Neural cell (in vitro differentiated cells): ENCODE results near the gene AFDN. TPM values are rescaled to one million over a fixed set of nuclear protein-coding genes. Genes with fewer than 3 reads are reported as not detected.

Experiments used
- H2AFZ ChIP-seq: fragments of 200-600, 300-800 bp; sonication (generic), shearing (Covaris generic); 2 replicates; pipeline ENCODE4 v1.6.0; 2014; ENCODE audit warnings: low read depth, mild to moderate bottlenecking, antibody characterized with exemption, low read length, moderate library complexity
- H3F3A ChIP-seq: fragments of 200-600 bp; shearing (Covaris generic); 2 replicates; pipeline ENCODE4 v1.6.1; 2016; ENCODE audit warnings: mild to moderate bottlenecking, moderate library complexity, mixed read lengths, antibody characterized with exemption, low read length; ENCODE audit not compliant: insufficient read depth, poor library complexity, severe bottlenecking
- H3K27ac ChIP-seq: fragments of 200-600, 300-800 bp; sonication (generic), shearing (Covaris generic); 2 replicates; pipeline ENCODE4 v1.5.1; 2014; ENCODE audit warnings: mild to moderate bottlenecking, low read length, moderate library complexity
- H3K27me3 ChIP-seq: fragments of 300-800, 200-600 bp; sonication (generic), shearing (Covaris generic); 2 replicates; pipeline ENCODE4 v1.6.0; 2014; ENCODE audit warnings: mild to moderate bottlenecking, low read depth, low read length, moderate library complexity; ENCODE audit not compliant: insufficient read depth
- H3K36me3 ChIP-seq: fragments of 300-800, 200-600 bp; sonication (generic), shearing (Covaris generic); 2 replicates; pipeline ENCODE4 v1.5.1; 2014; ENCODE audit warnings: mild to moderate bottlenecking, antibody characterized with exemption, low read length, moderate library complexity; ENCODE audit not compliant: insufficient read depth
- H3K4me2 ChIP-seq: fragments of 300-800, 200-600 bp; sonication (generic), shearing (Covaris generic); 2 replicates; pipeline ENCODE4 v1.6.0; 2014; ENCODE audit warnings: mild to moderate bottlenecking, low read length
- H3K4me3 ChIP-seq: fragments of 300-800, 200-600 bp; sonication (generic), shearing (Covaris generic); 2 replicates; pipeline ENCODE4 v1.5.1; 2014; ENCODE audit warnings: mild to moderate bottlenecking, low read length, moderate library complexity
- H3K79me2 ChIP-seq: fragments of 200-600 bp; shearing (Covaris generic); replicated peaks from 2 replicates; pipeline ENCODE4 v1.6.0; 2014; ENCODE audit warnings: mild to moderate bottlenecking, low read length, moderate library complexity; ENCODE audit not compliant: insufficient read depth
- H3K9ac ChIP-seq: fragments of 300-800, 200-600 bp; sonication (generic), shearing (Covaris generic); 2 replicates; pipeline ENCODE4 v1.6.1; 2016; ENCODE audit warnings: mild to moderate bottlenecking, low read length, mixed read lengths
- H3K9me2 ChIP-seq: fragments of 200-600 bp; shearing (Covaris generic); 2 replicates; pipeline ENCODE4 v1.6.1; 2016; ENCODE audit warnings: mild to moderate bottlenecking, low read length, mixed read lengths; ENCODE audit not compliant: insufficient read depth
- H3K9me3 ChIP-seq: fragments of 200-600, 300-800 bp; sonication (generic), shearing (Covaris generic); 2 replicates; pipeline ENCODE4 v1.6.1; 2016; ENCODE audit warnings: mild to moderate bottlenecking, mixed run types, low read length, moderate library complexity, mixed read lengths
- H4K20me1 ChIP-seq: fragments of 200-600 bp; shearing (Covaris generic); 2 replicates; pipeline ENCODE4 v1.6.1; 2016; ENCODE audit warnings: mild to moderate bottlenecking, mixed run types; ENCODE audit not compliant: insufficient read depth
- EP300 ChIP-seq: fragments of 450-650 bp; conservative IDR thresholded peaks from 2 replicates; pipeline ENCODE4 v1.6.1; 2014; ENCODE audit warnings: antibody characterized with exemption, mild to moderate bottlenecking, moderate library complexity; ENCODE audit not compliant: poor library complexity, severe bottlenecking
- EZH2 ChIP-seq: fragments of 200-600, 300-800 bp; shearing (Covaris generic), sonication (generic); IDR thresholded peaks from 2 replicates; pipeline ENCODE4 v1.6.1; 2014; ENCODE audit warnings: antibody characterized with exemption, low read length, borderline replicate concordance, mild to moderate bottlenecking; ENCODE audit not compliant: insufficient read depth, poor library complexity, severe bottlenecking
- MXI1 ChIP-seq: fragments of 450-650 bp; conservative IDR thresholded peaks from 2 replicates; pipeline ENCODE4 v1.6.1; 2014; ENCODE audit warnings: antibody characterized with exemption, mild to moderate bottlenecking; ENCODE audit not compliant: poor library complexity, severe bottlenecking
- POLR2AphosphoS5 ChIP-seq: IDR thresholded peaks from 2 replicates; pipeline ENCODE4 v1.6.1; 2012
- RAD21 ChIP-seq: fragments of 450-650 bp; conservative IDR thresholded peaks from 2 replicates; pipeline ENCODE4 v1.6.1; 2014; ENCODE audit warnings: antibody characterized with exemption, mild to moderate bottlenecking, moderate library complexity
- SMC3 ChIP-seq: fragments of 450-650 bp; conservative IDR thresholded peaks from 2 replicates; pipeline ENCODE4 v1.6.1; 2014; ENCODE audit warnings: antibody characterized with exemption, mild to moderate bottlenecking, moderate library complexity; ENCODE audit not compliant: poor library complexity
- TAF1 ChIP-seq: IDR thresholded peaks from 2 replicates; pipeline ENCODE4 v1.6.1; 2012; ENCODE audit warnings: low read depth
- polyA plus RNA-seq: library from polyadenylated mRNA; depleted of rRNA; stranded (reverse); fragments of >200 nt; gene quantifications from 2 replicates; pipeline ENCODE4 v1.2.3, GENCODE V29; 2014
- TF ChIP-seq, protein P1 (sequence below): fragments of 450-650 bp; IDR thresholded peaks from 2 replicates; pipeline ENCODE4 v1.5.1; 2014; ENCODE audit warnings: antibody characterized with exemption, mild to moderate bottlenecking, moderate library complexity; ENCODE audit not compliant: poor library complexity, severe bottlenecking
- TF ChIP-seq, protein P2 (sequence below): IDR thresholded peaks from 2 replicates; pipeline ENCODE4 v1.6.1; 2012; ENCODE audit warnings: borderline replicate concordance

Gene AFDN
- polyA plus RNA-seq, 1 donor from 2014 or later, result 193 TPM

GRCh38 chr6:167988154-167988495 is 161.4 kb downstream of the AFDN start (continued):
- TF ChIP-seq SMC3 (no peak), RAD21 (no peak)

GRCh38 chr6:167988945-167989841 is 162.5 kb downstream of the AFDN start:
- H3K9ac ChIP-seq, result no peak overlapping the region
- H3K9me3 ChIP-seq, result no peaks in the 10 kb centered on the region
- no peaks in the 10 kb centered on the region for H3K79me2 ChIP-seq
- no peak overlapping the region for H2AFZ ChIP-seq
- H3F3A ChIP-seq, result no peaks in the 10 kb centered on the region
- H4K20me1 ChIP-seq, result no peaks in the 10 kb centered on the region
- H3K36me3 ChIP-seq, result no peaks in the 10 kb centered on the region
- no peak overlapping the region for H3K4me2 ChIP-seq
- H3K27ac ChIP-seq, result no peak overlapping the region
- no peaks in the 10 kb centered on the region for H3K27me3 ChIP-seq
- TF ChIP-seq, protein P1, sequence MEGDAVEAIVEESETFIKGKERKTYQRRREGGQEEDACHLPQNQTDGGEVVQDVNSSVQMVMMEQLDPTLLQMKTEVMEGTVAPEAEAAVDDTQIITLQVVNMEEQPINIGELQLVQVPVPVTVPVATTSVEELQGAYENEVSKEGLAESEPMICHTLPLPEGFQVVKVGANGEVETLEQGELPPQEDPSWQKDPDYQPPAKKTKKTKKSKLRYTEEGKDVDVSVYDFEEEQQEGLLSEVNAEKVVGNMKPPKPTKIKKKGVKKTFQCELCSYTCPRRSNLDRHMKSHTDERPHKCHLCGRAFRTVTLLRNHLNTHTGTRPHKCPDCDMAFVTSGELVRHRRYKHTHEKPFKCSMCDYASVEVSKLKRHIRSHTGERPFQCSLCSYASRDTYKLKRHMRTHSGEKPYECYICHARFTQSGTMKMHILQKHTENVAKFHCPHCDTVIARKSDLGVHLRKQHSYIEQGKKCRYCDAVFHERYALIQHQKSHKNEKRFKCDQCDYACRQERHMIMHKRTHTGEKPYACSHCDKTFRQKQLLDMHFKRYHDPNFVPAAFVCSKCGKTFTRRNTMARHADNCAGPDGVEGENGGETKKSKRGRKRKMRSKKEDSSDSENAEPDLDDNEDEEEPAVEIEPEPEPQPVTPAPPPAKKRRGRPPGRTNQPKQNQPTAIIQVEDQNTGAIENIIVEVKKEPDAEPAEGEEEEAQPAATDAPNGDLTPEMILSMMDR, result no peak
- TF ChIP-seq RAD21 (no peak), EP300 (no peak), POLR2AphosphoS5 (no peak), SMC3 (no peak), TAF1 (no peak), EZH2 (no peak), MXI1 (no peak)
- TF ChIP-seq, protein P2, sequence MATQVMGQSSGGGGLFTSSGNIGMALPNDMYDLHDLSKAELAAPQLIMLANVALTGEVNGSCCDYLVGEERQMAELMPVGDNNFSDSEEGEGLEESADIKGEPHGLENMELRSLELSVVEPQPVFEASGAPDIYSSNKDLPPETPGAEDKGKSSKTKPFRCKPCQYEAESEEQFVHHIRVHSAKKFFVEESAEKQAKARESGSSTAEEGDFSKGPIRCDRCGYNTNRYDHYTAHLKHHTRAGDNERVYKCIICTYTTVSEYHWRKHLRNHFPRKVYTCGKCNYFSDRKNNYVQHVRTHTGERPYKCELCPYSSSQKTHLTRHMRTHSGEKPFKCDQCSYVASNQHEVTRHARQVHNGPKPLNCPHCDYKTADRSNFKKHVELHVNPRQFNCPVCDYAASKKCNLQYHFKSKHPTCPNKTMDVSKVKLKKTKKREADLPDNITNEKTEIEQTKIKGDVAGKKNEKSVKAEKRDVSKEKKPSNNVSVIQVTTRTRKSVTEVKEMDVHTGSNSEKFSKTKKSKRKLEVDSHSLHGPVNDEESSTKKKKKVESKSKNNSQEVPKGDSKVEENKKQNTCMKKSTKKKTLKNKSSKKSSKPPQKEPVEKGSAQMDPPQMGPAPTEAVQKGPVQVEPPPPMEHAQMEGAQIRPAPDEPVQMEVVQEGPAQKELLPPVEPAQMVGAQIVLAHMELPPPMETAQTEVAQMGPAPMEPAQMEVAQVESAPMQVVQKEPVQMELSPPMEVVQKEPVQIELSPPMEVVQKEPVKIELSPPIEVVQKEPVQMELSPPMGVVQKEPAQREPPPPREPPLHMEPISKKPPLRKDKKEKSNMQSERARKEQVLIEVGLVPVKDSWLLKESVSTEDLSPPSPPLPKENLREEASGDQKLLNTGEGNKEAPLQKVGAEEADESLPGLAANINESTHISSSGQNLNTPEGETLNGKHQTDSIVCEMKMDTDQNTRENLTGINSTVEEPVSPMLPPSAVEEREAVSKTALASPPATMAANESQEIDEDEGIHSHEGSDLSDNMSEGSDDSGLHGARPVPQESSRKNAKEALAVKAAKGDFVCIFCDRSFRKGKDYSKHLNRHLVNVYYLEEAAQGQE, result no peak
- H3K9me2 ChIP-seq, result no peaks in the 10 kb centered on the region
- H3K4me3 ChIP-seq, result no peak overlapping the region
